Hepatocyte (in vitro differentiated cells): ENCODE data around the gene TCF7.

Experiments
- CTCF ChIP-seq: fragments of 200-600 bp; sonication (generic); IDR thresholded peaks from 2 replicates; pipeline ENCODE4 v1.5.1; 2016; ENCODE audit warnings: antibody characterized with exemption, mild to moderate bottlenecking; ENCODE audit not compliant: poor library complexity
- EZH2 ChIP-seq: fragments of 200-600 bp; sonication (generic); IDR thresholded peaks from 2 replicates; pipeline ENCODE4 v1.6.1; 2016; ENCODE audit warnings: antibody characterized with exemption, mild to moderate bottlenecking, borderline replicate concordance

- TF ChIP-seq CTCF (no peak), EZH2 (no peak)
These were observed 6.1 kb downstream of the TCF7 start for GRCh38 chr5:134120386-134121138.
